OCI-LY3 (cell line): Measurements from ENCODE around the gene UBA5.
"Not testable (repeated sequence)": the region's sequence is repeated elsewhere in the genome, so short reads cannot be mapped to it uniquely, and the experiment has no call there.

Experiments used
- H2AFZ ChIP-seq: fragments of 200-600, 300-600 bp; shearing (Covaris generic); 2 replicates; pipeline ENCODE4 v1.6.0; 2014; ENCODE audit warnings: antibody characterized with exemption, low read depth, low read length
- H3K27ac ChIP-seq: fragments of 200-600, 300-600 bp; sonication (generic); 2 replicates; pipeline ENCODE4 v1.5.1; 2014; ENCODE audit warnings: mild to moderate bottlenecking, low read length, moderate library complexity, mixed read lengths
- H3K27me3 ChIP-seq: fragments of 200-600, 300-600 bp; sonication (generic); 2 replicates; pipeline ENCODE4 v1.6.1; 2014; ENCODE audit warnings: low read depth, low read length, mixed read lengths
- H3K36me3 ChIP-seq: fragments of 200-600, 300-600 bp; sonication (generic); replicated peaks from 2 replicates; pipeline ENCODE3; 2014; ENCODE audit warnings: low read depth, low read length, mixed read lengths
- H3K4me1 ChIP-seq: fragments of 300-600, 200-600 bp; sonication (generic); 2 replicates; pipeline ENCODE4 v1.6.1; 2014; ENCODE audit warnings: low read length, mixed read lengths
- H3K4me2 ChIP-seq: fragments of 200-600, 300-600 bp; sonication (generic); 2 replicates; pipeline ENCODE4 v1.6.1; 2014; ENCODE audit warnings: low read length, mixed read lengths
- H3K4me3 ChIP-seq: fragments of 300-600, 200-600 bp; sonication (generic); 2 replicates; pipeline ENCODE4 v1.5.1; 2014; ENCODE audit warnings: antibody characterized with exemption, mild to moderate bottlenecking, low read length, moderate library complexity
- H3K79me2 ChIP-seq: fragments of 300-600, 200-600 bp; shearing (Covaris generic); 2 replicates; pipeline ENCODE4 v1.6.1; 2014; ENCODE audit warnings: mild to moderate bottlenecking, low read length, mixed read lengths
- H3K9ac ChIP-seq: fragments of 300-600, 200-600 bp; shearing (Covaris generic); 2 replicates; pipeline ENCODE4 v1.6.0; 2014; ENCODE audit warnings: mild to moderate bottlenecking, low read length, moderate library complexity
- H3K9me3 ChIP-seq: fragments of 200-600, 300-600 bp; shearing (Covaris generic); 2 replicates; pipeline ENCODE4 v1.6.1; 2014; ENCODE audit warnings: low read length, mixed read lengths; ENCODE audit not compliant: insufficient read depth
- H4K20me1 ChIP-seq: fragments of 200-600, 300-600 bp; sonication (generic); 2 replicates; pipeline ENCODE4 v1.6.1; 2016; ENCODE audit warnings: low read length, mixed read lengths; ENCODE audit not compliant: insufficient read depth
- CTCF ChIP-seq: fragments of 200-600, 300-600 bp; sonication (generic); IDR thresholded peaks from 2 replicates; pipeline ENCODE4 v1.5.1; 2014; ENCODE audit warnings: antibody characterized with exemption, low read length, low read depth
- EZH2phosphoT487 ChIP-seq: fragments of 200-600 bp; shearing (Covaris generic); IDR thresholded peaks from 2 replicates; pipeline ENCODE4 v1.6.1; 2018; ENCODE audit warnings: antibody characterized with exemption, mixed run types, low read depth

Gene UBA5

GRCh38 chr3:132660052-132660810 is at the start of gene UBA5:
Gene UBA5, plus strand, starts transcription at chr3:132660329. Its CDS starts 209 bp downstream, at chr3:132660538.
- H3K27ac ChIP-seq = peak within 1 kb of the TSS; percentile 54
- H3K27me3 ChIP-seq = no peaks in the 10 kb centered on the region
- H3K9me3 ChIP-seq = no peaks in the 10 kb centered on the region
- H4K20me1 ChIP-seq = peaks cover 23% of the 10 kb centered on the region; the same call in 1 of the 2 replicates
- H2AFZ ChIP-seq = peak within 1 kb of the TSS; percentile 89
- H3K4me2 ChIP-seq = peak within 1 kb of the TSS; percentile 78
- peaks cover 19% of the 10 kb centered on the region for H3K4me1 ChIP-seq
- no peaks in the 10 kb centered on the region for H3K36me3 ChIP-seq
- H3K4me3 ChIP-seq = peak within 1 kb of the TSS; percentile 92
- TF ChIP-seq EZH2phosphoT487 (no peak), CTCF (no peak)
- H3K79me2 ChIP-seq = peaks cover 66% of the 10 kb centered on the region
- H3K9ac ChIP-seq = peak within 1 kb of the TSS; percentile 87

- H4K20me1 ChIP-seq, H2AFZ ChIP-seq, H3K9me3 ChIP-seq, H3K27ac ChIP-seq, H3K79me2 ChIP-seq, H3K27me3 ChIP-seq, H3K9ac ChIP-seq, H3K36me3 ChIP-seq, H3K4me2 ChIP-seq, H3K4me1 ChIP-seq, H3K4me3 ChIP-seq: not testable (repeated sequence)
Observed at GRCh38 chr3:132615301-132615700, 44.8 kb upstream of the UBA5 start.

- no peaks in the 10 kb centered on the region for H3K79me2 ChIP-seq
- TF ChIP-seq CTCF = no peak
- TF ChIP-seq EZH2phosphoT487 = no peak
- no peaks in the 10 kb centered on the region for H3K27me3 ChIP-seq
- H3K36me3 ChIP-seq = no peaks in the 10 kb centered on the region
- H2AFZ ChIP-seq = no peak overlapping the region
- H3K4me2 ChIP-seq = no peak overlapping the region
- H3K27ac ChIP-seq = no peak overlapping the region
- no peaks in the 10 kb centered on the region for H3K9me3 ChIP-seq
- no peaks in the 10 kb centered on the region for H4K20me1 ChIP-seq
- H3K4me1 ChIP-seq = no peaks in the 10 kb centered on the region
- H3K9ac ChIP-seq = no peak overlapping the region
- H3K4me3 ChIP-seq = no peak overlapping the region
Observed at GRCh38 chr3:132615881-132616280, 44.2 kb upstream of the UBA5 start.

DNA sequence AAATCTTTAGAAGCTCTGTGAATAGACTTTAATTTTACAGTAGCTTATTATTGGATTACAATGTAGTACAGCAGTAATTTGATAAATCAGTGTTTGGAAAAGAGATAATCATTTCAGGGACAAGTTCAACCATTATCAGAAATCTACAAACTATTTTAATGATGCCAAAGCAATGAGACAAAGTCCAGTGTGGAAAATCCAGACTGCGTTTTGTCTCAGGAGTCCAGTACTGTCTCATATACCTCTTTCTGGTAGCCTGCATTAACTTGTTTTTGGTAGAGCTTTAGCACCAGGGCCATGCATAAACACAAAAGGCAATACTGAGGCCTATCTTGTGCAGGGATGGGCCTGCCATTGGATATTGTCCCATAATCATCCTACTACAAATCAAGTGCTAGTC is 43.3 kb upstream of the UBA5 start:
- Histone ChIP-seq H2AFZ (no peak overlapping the region), H3K4me1 (no peaks in the 10 kb centered on the region), H3K4me3 (no peak overlapping the region), H4K20me1 (no peaks in the 10 kb centered on the region), H3K9me3 (no peaks in the 10 kb centered on the region), H3K27me3 (no peaks in the 10 kb centered on the region), H3K27ac (no peak overlapping the region), H3K9ac (no peak overlapping the region), H3K36me3 (no peaks in the 10 kb centered on the region), H3K4me2 (no peak overlapping the region), H3K79me2 (no peaks in the 10 kb centered on the region)
- TF ChIP-seq CTCF (no peak), EZH2phosphoT487 (no peak)
